ENCODE results near the gene TMCC3. TPM values are rescaled to one million over a fixed set of nuclear protein-coding genes. Genes with fewer than 3 reads are reported as not detected.

TMCC3 gene
- total and polyA plus RNA-seq, 2 of the 13 experiments (the other 11 are each of a cell fraction or from before 2014, with no cell fraction given) = not detected

DNA sequence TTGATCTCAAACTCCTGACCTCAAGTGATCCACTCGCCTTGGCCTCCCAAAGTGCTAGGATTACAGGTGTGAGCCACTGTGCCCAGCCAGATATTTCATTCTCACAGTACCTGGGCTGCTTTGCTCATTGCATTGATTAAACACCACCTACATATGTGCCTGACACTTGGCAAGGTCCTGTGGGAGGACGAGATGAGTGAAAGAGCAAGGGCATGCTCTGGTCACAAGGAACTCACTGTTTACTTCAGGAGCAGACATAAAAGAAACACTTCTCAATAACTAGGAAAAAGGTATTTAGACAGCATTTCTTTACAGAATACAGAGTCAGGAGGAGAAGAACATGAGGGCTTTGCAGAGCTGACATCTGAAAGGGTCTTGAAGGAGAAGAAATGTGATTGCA lies 91.7 kb downstream of the TMCC3 start:
- intact Hi-C loops (cut with micrococcal nuclease; ENCODE audit: unreplicated experiment) (no loop called here), in situ Hi-C loops (cut with HindIII; ENCODE audit: extremely low pct_ligation_motif_present, low pct_unique_long_range_greater_than_20kb) (loop anchor here (10.0 kb wide), 1 partner anchor 206 kb away; no protein-coding TSS in a partner anchor)
- POLR2A ChIA-PET = no interaction called here
- FAIRE-seq (no peak), DNase-seq (ENCODE audit: low spot score) (no peak), ATAC-seq (no peak)
- H3K4me1 ChIP-seq (ENCODE audit: insufficient read depth, low read length) = no peaks in the 10 kb centered on the region
- WGBS (ENCODE audit: low lambda C conversion rate) = 0% methylated on average over 2 of the region's 2 CpGs
- H2AFZ ChIP-seq (ENCODE audit: low read length) = no peak overlapping the region
- H3K9ac ChIP-seq (ENCODE audit: insufficient read depth, low read depth, low read length) = no peak overlapping the region
- H3K27ac ChIP-seq (ENCODE audit: extremely low read length, insufficient read depth, low read length) = no peak overlapping the region
- no peak overlapping the region for H3K4me3 ChIP-seq (replicated peaks in 1 of 3; ENCODE audit: insufficient read depth in 1 of 3, low read depth in 2 of 3, low read length in 3 of 3)
- no TSS peak for BruUV-seq (replicated peaks)
- H3K4me2 ChIP-seq (ENCODE audit: low read depth, low read length) = no peak overlapping the region
- CTCF ChIA-PET (ENCODE audit: low intra/inter-chr PET ratio, low total read pairs) = no interaction called here
- no peaks in the 10 kb centered on the region for H3K9me3 ChIP-seq (ENCODE audit: low read length)
- H3K79me2 ChIP-seq (ENCODE audit: insufficient read depth, low read length) = no peaks in the 10 kb centered on the region
- TF ChIP-seq, protein P1, sequence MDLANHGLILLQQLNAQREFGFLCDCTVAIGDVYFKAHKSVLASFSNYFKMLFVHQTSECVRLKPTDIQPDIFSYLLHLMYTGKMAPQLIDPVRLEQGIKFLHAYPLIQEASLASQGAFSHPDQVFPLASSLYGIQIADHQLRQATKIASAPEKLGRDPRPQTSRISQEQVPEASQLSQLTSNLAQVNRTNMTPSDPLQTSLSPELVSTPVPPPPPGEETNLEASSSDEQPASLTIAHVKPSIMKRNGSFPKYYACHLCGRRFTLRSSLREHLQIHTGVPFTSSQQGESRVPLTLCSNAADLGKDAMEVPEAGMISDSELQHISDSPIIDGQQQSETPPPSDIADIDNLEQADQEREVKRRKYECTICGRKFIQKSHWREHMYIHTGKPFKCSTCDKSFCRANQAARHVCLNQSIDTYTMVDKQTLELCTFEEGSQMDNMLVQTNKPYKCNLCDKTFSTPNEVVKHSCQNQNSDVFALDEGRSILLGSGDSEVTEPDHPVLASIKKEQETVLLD (CRISPR knock-in tag; IDR thresholded peaks at IDR 0.05; ENCODE audit: low read depth) = no peak
- TF ChIP-seq MAF1 (CRISPR knock-in tag; IDR thresholded peaks at IDR 0.05; ENCODE audit: borderline replicate concordance) (no peak), ZFY (CRISPR knock-in tag; IDR thresholded peaks at IDR 0.05) (no peak)
- TF ChIP-seq, protein P2, sequence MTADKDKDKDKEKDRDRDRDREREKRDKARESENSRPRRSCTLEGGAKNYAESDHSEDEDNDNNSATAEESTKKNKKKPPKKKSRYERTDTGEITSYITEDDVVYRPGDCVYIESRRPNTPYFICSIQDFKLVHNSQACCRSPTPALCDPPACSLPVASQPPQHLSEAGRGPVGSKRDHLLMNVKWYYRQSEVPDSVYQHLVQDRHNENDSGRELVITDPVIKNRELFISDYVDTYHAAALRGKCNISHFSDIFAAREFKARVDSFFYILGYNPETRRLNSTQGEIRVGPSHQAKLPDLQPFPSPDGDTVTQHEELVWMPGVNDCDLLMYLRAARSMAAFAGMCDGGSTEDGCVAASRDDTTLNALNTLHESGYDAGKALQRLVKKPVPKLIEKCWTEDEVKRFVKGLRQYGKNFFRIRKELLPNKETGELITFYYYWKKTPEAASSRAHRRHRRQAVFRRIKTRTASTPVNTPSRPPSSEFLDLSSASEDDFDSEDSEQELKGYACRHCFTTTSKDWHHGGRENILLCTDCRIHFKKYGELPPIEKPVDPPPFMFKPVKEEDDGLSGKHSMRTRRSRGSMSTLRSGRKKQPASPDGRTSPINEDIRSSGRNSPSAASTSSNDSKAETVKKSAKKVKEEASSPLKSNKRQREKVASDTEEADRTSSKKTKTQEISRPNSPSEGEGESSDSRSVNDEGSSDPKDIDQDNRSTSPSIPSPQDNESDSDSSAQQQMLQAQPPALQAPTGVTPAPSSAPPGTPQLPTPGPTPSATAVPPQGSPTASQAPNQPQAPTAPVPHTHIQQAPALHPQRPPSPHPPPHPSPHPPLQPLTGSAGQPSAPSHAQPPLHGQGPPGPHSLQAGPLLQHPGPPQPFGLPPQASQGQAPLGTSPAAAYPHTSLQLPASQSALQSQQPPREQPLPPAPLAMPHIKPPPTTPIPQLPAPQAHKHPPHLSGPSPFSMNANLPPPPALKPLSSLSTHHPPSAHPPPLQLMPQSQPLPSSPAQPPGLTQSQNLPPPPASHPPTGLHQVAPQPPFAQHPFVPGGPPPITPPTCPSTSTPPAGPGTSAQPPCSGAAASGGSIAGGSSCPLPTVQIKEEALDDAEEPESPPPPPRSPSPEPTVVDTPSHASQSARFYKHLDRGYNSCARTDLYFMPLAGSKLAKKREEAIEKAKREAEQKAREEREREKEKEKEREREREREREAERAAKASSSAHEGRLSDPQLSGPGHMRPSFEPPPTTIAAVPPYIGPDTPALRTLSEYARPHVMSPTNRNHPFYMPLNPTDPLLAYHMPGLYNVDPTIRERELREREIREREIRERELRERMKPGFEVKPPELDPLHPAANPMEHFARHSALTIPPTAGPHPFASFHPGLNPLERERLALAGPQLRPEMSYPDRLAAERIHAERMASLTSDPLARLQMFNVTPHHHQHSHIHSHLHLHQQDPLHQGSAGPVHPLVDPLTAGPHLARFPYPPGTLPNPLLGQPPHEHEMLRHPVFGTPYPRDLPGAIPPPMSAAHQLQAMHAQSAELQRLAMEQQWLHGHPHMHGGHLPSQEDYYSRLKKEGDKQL (CRISPR knock-in tag; IDR thresholded peaks at IDR 0.05; ENCODE audit: low read depth) = no peak
- TF ChIP-seq, protein P3, sequence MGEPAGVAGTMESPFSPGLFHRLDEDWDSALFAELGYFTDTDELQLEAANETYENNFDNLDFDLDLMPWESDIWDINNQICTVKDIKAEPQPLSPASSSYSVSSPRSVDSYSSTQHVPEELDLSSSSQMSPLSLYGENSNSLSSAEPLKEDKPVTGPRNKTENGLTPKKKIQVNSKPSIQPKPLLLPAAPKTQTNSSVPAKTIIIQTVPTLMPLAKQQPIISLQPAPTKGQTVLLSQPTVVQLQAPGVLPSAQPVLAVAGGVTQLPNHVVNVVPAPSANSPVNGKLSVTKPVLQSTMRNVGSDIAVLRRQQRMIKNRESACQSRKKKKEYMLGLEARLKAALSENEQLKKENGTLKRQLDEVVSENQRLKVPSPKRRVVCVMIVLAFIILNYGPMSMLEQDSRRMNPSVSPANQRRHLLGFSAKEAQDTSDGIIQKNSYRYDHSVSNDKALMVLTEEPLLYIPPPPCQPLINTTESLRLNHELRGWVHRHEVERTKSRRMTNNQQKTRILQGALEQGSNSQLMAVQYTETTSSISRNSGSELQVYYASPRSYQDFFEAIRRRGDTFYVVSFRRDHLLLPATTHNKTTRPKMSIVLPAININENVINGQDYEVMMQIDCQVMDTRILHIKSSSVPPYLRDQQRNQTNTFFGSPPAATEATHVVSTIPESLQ (CRISPR knock-in tag; conservative IDR thresholded peaks at IDR 0.05) = no peak
- no peaks in the 10 kb centered on the region for H3K36me3 ChIP-seq (replicated peaks in 1 of 2; ENCODE audit: control insufficient read depth in 1 of 2, insufficient read depth in 2 of 2, low read length in 2 of 2)
- H4K20me1 ChIP-seq (ENCODE audit: insufficient read depth, low read length) = no peaks in the 10 kb centered on the region
- H3K27me3 ChIP-seq (ENCODE audit: control insufficient read depth in 1 of 2, insufficient read depth in 2 of 2, low read length in 2 of 2) = peaks cover 0 to 2% of the 10 kb centered on the region in 2 experiments; a peak in 2 of 5 replicates
